GM19099 (cell line): ENCODE results near the gene TMEM167A.

Experiments
- POLR2A ChIP-seq: IDR thresholded peaks from 3 replicates; pipeline ENCODE4 v1.6.1; 2011; ENCODE audit warnings: low read depth; ENCODE audit not compliant: insufficient read length; ENCODE audit errors: extremely low read depth

Gene TMEM167A

GRCh38 chr5:83076742-83077661 lies at the start of gene TMEM167A, which contains the start of gene XRCC4:
TMEM167A (minus strand) TSS chr5:83077394; CDS start chr5:83077323, 71 bp downstream.
XRCC4 (plus strand) TSS chr5:83077547; CDS start chr5:83104920, 27,373 bp downstream.
- peak; percentile 95 for TF ChIP-seq POLR2A

GRCh38 chr5:83126501-83126900 lies 49.3 kb upstream of the TMEM167A start:
- TF ChIP-seq POLR2A = no peak

GRCh38 chr5:83125560-83125959 lies 48.4 kb upstream of the TMEM167A start:
- TF ChIP-seq POLR2A = no peak

GRCh38 chr5:83124593-83124992 lies 47.4 kb upstream of the TMEM167A start:
- TF ChIP-seq POLR2A = no peak

GRCh38 chr5:83118976-83119375 lies 41.8 kb upstream of the TMEM167A start:
- TF ChIP-seq POLR2A = no peak

GRCh38 chr5:83118471-83118870 lies 41.3 kb upstream of the TMEM167A start:
- no peak for TF ChIP-seq POLR2A

GRCh38 chr5:83115816-83116215 lies 38.6 kb upstream of the TMEM167A start:
- no peak for TF ChIP-seq POLR2A

GRCh38 chr5:83109380-83109779 lies 32.2 kb upstream of the TMEM167A start:
- no peak for TF ChIP-seq POLR2A

- TF ChIP-seq POLR2A = no peak
These were observed 30.7 kb upstream of the TMEM167A start for GRCh38 chr5:83107692-83108420.

GRCh38 chr5:83104021-83104420 lies 26.8 kb upstream of the TMEM167A start:
- TF ChIP-seq POLR2A = no peak

GRCh38 chr5:83102364-83102980 lies 25.3 kb upstream of the TMEM167A start:
- no peak for TF ChIP-seq POLR2A

GRCh38 chr5:83101514-83101913 lies 24.3 kb upstream of the TMEM167A start:
- TF ChIP-seq POLR2A = no peak

- no peak for TF ChIP-seq POLR2A
These were observed 22.3 kb upstream of the TMEM167A start for GRCh38 chr5:83099445-83099844.

GRCh38 chr5:83099001-83099400 lies 21.8 kb upstream of the TMEM167A start:
- TF ChIP-seq POLR2A = no peak

- no peak for TF ChIP-seq POLR2A
These were observed 20.6 kb upstream of the TMEM167A start for GRCh38 chr5:83097689-83098231.
